HG02759 (cell line): ENCODE data around the gene SLC1A5.

Source experiments
- ATAC-seq: cut with Tn5 transposase; IDR thresholded peaks from one replicate; pipeline ENCODE4 v1.9.1; 2021; ENCODE audit warnings: mild to moderate bottlenecking, moderate library complexity; ENCODE audit not compliant: unreplicated experiment

Gene SLC1A5

GRCh38 chr19:46745030-46745429, 43.4 kb downstream of the SLC1A5 start:
- ATAC-seq = no peak

DNA sequence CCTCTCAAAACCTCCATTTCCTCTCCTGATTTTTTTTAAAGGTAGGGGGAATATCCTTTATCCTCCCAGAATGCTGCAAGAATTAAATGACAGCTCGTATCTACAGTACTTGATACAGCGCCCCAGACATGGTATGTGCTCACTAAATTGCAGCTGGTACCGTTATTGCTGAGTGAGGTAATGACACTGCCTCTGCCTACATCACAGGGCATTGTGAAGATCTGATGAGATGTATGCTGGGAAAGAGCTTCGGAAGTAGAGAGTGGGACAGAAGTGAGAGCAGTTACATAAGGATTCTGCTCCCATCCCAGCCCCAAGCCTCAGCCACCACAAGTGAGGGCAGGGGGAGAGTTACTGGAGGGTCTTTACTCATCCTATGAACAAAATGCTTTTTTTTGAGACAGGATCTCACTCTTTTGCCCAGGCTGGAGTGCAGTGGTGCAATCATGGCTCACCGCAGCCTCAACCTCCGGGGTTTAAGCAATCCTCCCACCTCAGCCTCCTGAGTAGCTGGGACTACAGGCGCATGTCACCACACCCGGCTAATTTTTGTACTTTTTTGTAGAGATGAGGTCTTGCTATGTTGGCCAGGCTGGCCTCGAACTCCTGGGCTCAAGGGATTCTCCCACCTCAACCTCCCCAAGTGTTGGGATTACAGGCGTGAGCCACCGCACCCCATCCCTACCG, 44.2 kb downstream of the SLC1A5 start:
- ATAC-seq = no peak

GRCh38 chr19:46742926-46743480, 45.4 kb downstream of the SLC1A5 start:
- no peak for ATAC-seq

- ATAC-seq = no peak
These were observed 46.9 kb downstream of the SLC1A5 start for GRCh38 chr19:46741447-46741846.

DNA sequence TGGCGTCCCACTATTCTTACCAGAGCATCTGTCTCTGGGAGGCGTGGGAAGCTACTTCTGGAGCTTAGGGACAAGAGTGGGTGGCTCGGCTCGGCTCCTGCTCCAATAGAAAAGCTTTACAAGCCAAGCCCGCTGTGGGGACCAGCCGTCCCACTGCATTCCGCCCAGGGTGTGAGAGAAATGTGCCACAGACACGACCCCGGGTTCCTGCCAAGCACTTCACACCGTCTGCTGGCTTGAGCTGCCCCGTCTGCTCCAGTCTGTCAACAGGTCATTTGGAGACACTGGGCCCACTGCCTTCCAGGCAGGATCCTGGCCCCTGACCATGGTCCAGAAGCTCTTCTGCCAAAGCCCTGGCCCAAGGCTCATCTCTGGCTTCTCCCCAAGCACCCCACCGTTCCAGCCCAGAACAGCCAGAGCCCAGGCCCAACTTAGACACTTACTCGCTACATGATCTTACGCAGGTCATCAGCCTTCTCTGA, 49.1 kb downstream of the SLC1A5 start:
- no peak for ATAC-seq

DNA sequence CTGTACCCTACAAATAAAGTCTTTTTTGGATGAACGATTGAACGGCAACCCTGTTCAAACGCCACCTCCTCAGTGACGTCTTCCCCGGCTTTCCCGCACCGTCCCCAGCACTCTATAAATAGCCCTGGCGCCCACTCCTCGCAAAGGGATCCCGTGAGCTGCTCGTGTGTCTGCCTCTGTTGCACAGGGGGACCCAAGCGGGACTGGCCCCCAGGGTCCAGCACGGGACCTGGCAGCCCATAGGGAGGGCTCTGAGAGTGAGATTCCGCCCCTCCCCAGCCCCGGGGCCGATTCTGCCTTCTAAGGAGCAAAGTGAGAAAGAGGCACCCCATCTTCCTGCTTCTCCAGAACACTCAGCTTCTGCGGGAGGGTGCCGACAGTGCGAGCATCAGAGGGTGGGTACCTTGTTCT, 50.6 kb downstream of the SLC1A5 start:
- ATAC-seq = no peak

- ATAC-seq = no peak
These were observed 51.1 kb downstream of the SLC1A5 start for GRCh38 chr19:46737298-46737654.

GRCh38 chr19:46736531-46737297, 51.7 kb downstream of the SLC1A5 start:
- no peak for ATAC-seq

GRCh38 chr19:46733690-46734292, 54.6 kb downstream of the SLC1A5 start:
- no peak for ATAC-seq

DNA sequence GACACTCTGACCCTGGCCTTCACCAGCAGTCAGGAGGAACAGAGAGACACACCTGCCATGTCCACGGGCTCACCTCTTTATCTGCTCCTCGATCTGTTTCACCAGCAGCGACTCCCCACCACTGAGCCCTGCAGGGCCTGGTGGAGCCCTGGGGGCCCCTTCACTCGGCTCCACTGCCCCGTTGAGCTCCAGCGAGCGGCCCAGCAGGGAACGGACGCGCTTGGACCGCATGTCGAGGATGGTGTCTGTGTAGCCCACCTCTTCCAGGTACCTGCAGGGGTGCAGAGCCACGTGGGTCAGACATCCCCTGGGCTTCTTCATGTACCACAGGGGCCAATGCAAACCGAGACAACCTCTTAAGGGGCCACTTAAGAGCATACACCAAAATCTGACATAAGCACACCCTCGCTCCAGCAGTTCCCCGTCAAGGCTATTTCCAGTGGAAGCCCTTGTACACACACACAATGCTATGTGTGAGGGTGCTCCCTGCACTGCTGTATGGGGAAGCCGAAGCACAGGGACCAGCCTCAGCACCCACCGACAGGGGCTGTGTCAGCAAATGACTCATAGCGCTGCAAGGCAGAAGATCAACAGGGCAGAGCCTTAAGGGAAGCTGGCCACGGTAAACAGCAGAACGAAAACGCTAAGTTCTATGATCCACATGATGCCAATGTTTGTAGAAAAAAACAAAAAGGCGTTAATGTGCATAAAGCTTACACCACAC, 55.3 kb downstream of the SLC1A5 start:
- ATAC-seq = no peak

GRCh38 chr19:46732172-46732938, 56.0 kb downstream of the SLC1A5 start:
- no peak for ATAC-seq

DNA sequence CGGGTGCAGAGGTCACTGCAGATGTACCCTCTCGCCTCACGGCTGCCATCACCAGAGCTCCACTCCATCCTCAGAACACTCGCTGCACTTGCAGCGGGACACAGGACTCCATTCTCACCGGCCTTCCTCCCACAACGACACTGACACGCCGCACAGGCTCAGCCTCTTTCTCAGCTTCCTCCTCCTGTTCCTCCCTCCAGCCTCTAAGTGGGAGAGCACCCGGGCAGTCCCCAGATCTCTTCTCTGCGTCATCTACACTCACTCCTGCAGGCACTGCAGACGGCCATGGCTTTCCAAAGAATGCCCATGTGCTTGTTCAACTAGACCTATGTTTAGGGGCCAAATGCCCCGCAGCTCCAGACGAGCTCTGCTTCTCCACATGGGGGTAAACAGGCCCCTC, 56.8 kb downstream of the SLC1A5 start:
- ATAC-seq = no peak

DNA sequence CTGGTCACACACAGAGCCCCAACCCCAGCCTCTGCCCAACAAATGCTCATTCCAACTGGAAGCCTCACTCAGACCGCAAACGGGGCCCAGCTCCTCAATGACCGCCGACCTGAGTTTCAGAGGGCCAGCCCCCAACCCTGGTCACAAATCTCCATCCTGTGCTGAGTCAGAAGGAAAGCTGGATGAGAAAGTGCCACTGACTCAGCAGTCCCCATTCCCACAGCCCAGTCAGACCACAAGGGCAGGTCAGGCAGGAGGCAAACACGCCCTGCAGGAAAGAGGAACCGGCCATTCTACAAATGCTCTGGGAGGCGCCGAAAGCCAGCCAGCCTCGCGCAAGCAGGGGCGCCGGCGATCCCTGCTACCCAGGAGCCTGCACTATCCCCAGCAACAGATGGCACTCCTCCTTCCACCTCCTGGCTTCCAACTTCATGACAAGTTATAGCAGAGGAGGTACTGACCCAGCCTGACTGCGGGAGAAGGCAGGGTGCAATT, 57.3 kb downstream of the SLC1A5 start:
- no peak for ATAC-seq

GRCh38 chr19:46730595-46730994, 57.8 kb downstream of the SLC1A5 start:
- ATAC-seq = no peak

GRCh38 chr19:46730187-46730586, 58.2 kb downstream of the SLC1A5 start:
- ATAC-seq = no peak

DNA sequence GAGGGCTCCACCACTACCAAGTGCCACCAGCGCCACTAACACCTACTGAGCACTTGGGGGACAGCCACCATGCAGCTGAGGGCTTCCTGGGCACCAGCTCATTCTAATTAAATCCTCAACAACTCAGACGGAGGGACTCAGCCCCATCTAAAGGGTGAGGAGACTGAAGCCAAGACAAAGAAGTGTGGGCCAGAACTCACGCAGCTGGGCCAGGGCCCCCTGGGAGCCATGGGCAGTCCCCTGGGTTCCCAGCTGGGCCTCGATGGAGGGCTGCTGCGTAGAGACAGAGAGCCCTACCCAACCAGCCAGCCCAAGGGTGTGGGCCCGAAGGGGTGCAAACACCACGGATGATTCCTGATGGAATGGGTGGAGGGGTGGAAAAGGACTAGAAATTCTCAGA, 58.7 kb downstream of the SLC1A5 start:
- no peak for ATAC-seq

- ATAC-seq = peak; percentile 54
These were observed 59.6 kb downstream of the SLC1A5 start for GRCh38 chr19:46728693-46729339.

DNA sequence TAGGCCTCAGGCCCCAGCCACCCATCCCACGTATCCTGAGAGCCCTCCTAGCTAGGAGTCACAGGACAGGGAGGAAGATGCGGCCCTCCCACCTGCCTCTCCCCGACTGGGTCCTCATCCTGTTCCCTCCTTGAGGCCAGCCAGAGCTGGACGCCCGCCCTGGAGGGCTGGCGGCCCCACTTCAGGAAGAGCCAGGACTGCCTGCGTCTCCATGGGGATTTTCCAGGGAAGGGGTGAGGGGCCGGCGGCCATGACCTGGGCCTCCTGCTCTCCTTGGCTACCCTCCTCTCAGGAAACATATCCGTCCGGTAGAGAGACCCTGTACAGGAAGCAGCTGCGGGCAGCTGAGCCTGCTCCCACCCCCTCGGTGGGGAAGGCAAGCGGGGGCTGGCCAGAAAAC, 60.2 kb downstream of the SLC1A5 start:
- no peak for ATAC-seq

DNA sequence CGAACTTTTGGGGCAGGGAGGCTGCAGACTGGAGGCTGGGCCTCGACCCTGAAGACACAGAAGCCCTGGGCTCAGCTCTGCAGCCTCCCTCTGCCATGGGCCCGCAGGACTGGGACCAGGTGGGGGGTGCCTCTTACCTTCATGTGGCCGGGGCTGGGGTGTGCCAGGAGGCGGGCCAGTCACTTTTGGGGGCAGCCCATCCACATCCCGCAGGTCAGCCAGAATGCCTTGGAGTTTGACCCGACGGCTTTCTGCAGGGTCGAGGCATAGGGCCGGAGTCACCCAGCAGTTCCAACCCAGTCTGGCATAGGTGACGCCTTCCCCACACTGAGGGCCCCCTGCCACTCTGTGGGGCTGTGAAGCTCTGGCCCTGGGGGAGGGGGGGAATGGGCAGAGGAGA, 60.6 kb downstream of the SLC1A5 start:
- no peak for ATAC-seq
